Erythroblast (primary cell): Measurements from ENCODE around the gene LMNB1.

Experiments
- GATA1 ChIP-seq: IDR thresholded peaks from 2 replicates; pipeline ENCODE4 v1.6.1; 2011; ENCODE audit warnings: low read depth, mild to moderate bottlenecking, control low read depth, low read length, moderate library complexity
- POLR2A ChIP-seq: IDR thresholded peaks from 2 replicates; pipeline ENCODE4 v1.6.1; 2011; ENCODE audit warnings: mild to moderate bottlenecking, low read length

DNA sequence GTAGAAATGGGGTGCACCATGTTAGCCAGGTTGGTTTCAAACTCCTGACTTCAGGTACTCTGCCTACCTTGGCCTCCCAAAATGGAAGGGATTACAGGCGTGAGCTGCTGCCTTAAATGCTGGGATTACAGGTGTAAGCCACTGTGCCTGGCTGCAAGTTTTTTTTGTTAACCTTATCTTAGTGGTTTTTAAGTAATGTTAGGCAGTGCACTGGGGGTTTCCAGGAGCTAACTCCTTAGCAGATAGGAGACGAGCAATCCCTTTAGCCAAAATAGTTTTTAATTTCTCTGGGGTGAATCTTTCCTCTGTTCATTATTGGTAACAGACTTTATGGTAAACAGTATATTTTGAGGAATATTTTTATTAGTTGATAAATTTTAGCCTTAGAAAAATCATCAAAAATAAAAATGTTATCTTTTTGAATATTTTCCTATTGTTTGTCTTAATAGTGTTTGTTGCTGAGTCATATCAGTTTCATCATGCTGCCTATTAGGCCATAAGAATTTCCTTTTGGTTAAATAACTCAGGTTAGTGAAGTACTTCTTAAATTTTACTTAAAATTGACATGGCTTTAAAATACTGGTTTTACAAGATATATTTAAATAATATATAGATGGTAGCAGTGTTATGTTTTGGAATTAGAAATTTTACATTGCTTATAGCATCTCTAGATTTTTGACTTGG is 37.9 kb downstream of the LMNB1 start:
- TF ChIP-seq GATA1, result no peak
- no peak for TF ChIP-seq POLR2A
